Stomach (tissue), 4 donors: ENCODE data around the gene CDYL.

Experiments
- CTCF ChIP-seq, 7 experiments: fragments of 450-650 bp in 4 of 7; fragments of 200-600 bp in 3 of 7; sonication (generic) in 3 of 7; IDR thresholded peaks; one replicate each; pipeline ENCODE4 v1.5.1; 2016 to 2019; ENCODE audit warnings: antibody characterized with exemption in 7 of 7, control low read depth in 2 of 7, mild to moderate bottlenecking in 1 of 7
- POLR2AphosphoS5 ChIP-seq, 3 donors: sonication (generic); formaldehyde crosslinking; IDR thresholded peaks; one replicate each; pipeline ENCODE4 v1.6.1; 2016; ENCODE audit warnings: antibody characterized with exemption in 3 of 3

GRCh38 chr6:4899249-4900034 is 123.2 kb downstream of the CDYL start:
- TF ChIP-seq CTCF (IDR thresholded peaks at IDR 0.05) (no peak), POLR2AphosphoS5 (IDR thresholded peaks at IDR 0.05) (no peak)
